A549 treated with RU486 at 1 μM for 4 hours (cell line): ENCODE results near the gene PHKA2. TPM values are rescaled to one million over a fixed set of nuclear protein-coding genes. Genes with fewer than 3 reads are reported as not detected.

ENCODE experiments used
- total RNA-seq: library from RNA; stranded (reverse); fragments of 200-300 nt; extraction: Qiagen RNA extraction; gene quantifications from 5 replicates; pipeline ENCODE4 v1.2.3, GENCODE V29; 2022; ENCODE audit warnings: low read depth

The PHKA2 gene, protein sequence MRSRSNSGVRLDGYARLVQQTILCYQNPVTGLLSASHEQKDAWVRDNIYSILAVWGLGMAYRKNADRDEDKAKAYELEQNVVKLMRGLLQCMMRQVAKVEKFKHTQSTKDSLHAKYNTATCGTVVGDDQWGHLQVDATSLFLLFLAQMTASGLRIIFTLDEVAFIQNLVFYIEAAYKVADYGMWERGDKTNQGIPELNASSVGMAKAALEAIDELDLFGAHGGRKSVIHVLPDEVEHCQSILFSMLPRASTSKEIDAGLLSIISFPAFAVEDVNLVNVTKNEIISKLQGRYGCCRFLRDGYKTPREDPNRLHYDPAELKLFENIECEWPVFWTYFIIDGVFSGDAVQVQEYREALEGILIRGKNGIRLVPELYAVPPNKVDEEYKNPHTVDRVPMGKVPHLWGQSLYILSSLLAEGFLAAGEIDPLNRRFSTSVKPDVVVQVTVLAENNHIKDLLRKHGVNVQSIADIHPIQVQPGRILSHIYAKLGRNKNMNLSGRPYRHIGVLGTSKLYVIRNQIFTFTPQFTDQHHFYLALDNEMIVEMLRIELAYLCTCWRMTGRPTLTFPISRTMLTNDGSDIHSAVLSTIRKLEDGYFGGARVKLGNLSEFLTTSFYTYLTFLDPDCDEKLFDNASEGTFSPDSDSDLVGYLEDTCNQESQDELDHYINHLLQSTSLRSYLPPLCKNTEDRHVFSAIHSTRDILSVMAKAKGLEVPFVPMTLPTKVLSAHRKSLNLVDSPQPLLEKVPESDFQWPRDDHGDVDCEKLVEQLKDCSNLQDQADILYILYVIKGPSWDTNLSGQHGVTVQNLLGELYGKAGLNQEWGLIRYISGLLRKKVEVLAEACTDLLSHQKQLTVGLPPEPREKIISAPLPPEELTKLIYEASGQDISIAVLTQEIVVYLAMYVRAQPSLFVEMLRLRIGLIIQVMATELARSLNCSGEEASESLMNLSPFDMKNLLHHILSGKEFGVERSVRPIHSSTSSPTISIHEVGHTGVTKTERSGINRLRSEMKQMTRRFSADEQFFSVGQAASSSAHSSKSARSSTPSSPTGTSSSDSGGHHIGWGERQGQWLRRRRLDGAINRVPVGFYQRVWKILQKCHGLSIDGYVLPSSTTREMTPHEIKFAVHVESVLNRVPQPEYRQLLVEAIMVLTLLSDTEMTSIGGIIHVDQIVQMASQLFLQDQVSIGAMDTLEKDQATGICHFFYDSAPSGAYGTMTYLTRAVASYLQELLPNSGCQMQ
- 9.1 to 12.2 TPM (median 11.1 TPM) in 5 replicates for total RNA-seq

DNA sequence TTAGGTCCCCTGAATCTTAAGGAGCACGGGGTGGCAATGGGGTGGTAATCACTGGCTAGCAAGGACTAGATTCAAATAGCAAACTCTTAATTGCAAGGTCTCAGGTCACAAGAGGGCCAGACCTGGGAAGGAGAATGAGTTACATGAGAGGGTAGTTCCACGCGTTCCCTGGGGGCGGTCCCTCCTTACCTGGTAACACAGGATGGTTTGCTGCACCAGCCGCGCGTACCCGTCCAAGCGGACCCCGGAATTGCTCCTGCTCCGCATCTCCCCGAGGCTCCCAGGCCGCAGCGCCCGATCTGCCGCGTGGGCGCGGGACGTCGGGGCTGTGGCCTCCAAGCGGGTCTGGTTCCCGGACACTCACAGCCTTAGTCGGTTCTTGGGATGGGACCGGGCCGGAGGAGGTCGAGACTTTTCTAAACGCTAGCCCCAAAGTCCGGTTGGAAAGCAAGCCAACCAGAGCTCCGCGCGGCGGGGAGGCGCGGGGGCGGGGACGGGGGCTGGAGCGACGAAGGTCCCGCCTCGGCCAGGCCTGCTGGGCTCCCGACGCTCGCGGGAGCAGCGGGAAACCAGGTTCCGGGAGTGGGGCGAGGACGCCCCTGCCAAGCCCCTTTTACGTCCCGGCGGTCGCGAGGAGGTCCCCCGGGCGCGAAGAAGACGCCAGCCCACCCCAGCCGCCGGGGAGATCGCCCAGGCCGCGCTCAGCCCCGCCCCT is at the start of gene PHKA2:
PHKA2 (minus strand) TSS at position 449 of the 715 bp plus-strand sequence; CDS start at position 267, 182 bp downstream.

Other genes with a start within 250 kb of the PHKA2 start
- gene ADGRG2, start 138.4 kb upstream of the PHKA2 start, total RNA-seq: 4.6 to 7.0 TPM (median 6.4 TPM) in 5 replicates